DND-41 (cell line): ENCODE results near the gene TWIST2.

Experiments used
- ATAC-seq: fragments of 200-7000 bp; cut with Tn5 transposase; 3 replicates; pipeline ENCODE4 v1.9.1; 2021; ENCODE audit warnings: low read depth; ENCODE audit not compliant: insufficient read depth
- DNase-seq: peaks from one replicate; pipeline ENCODE4 v3.0.0-alpha.2; 2020
- H2AFZ ChIP-seq: 2 replicates; pipeline ENCODE4 v1.6.0; 2012; ENCODE audit warnings: low read depth, low read length
- H3K27ac ChIP-seq: 2 replicates; pipeline ENCODE4 v1.5.1; 2012; ENCODE audit warnings: low read length, inconsistent platforms
- H3K27me3 ChIP-seq: fragments of 200-600 bp; sonication (generic); 2 replicates; pipeline ENCODE4 v1.6.0; 2012; ENCODE audit warnings: low read length, mild to moderate bottlenecking, inconsistent platforms; ENCODE audit not compliant: insufficient read depth, poor library complexity
- H3K36me3 ChIP-seq: 2 replicates; pipeline ENCODE4 v1.5.1; 2012; ENCODE audit warnings: low read length, inconsistent platforms; ENCODE audit not compliant: insufficient read depth
- H3K4me1 ChIP-seq: 2 replicates; pipeline ENCODE4 v1.5.1; 2012; ENCODE audit warnings: mild to moderate bottlenecking, low read length; ENCODE audit not compliant: insufficient read depth
- H3K4me2 ChIP-seq: 2 replicates; pipeline ENCODE4 v1.6.0; 2012; ENCODE audit warnings: mild to moderate bottlenecking, moderate library complexity, low read length, inconsistent platforms; ENCODE audit not compliant: insufficient read depth
- H3K4me3 ChIP-seq, 2 experiments: fragments of 200-600 bp in 1 of 2; shearing (Covaris generic) in 1 of 2; 2 replicates each; pipeline ENCODE4 v1.5.1; 2012 to 2016; ENCODE audit warnings: inconsistent platforms in 2 of 2, low read length in 2 of 2, mild to moderate bottlenecking in 2 of 2, low read depth in 1 of 2, moderate library complexity in 1 of 2
- H3K79me2 ChIP-seq: 2 replicates; pipeline ENCODE4 v1.6.0; 2012; ENCODE audit warnings: low read length, inconsistent platforms; ENCODE audit not compliant: insufficient read depth
- H3K9ac ChIP-seq: 2 replicates; pipeline ENCODE4 v1.6.0; 2012; ENCODE audit warnings: low read depth, mild to moderate bottlenecking, inconsistent platforms, low read length, moderate library complexity
- H3K9me3 ChIP-seq: 2 replicates; pipeline ENCODE4 v1.5.1; 2012; ENCODE audit warnings: low read length, moderate library complexity, mild to moderate bottlenecking, inconsistent platforms; ENCODE audit not compliant: insufficient read depth, severe bottlenecking
- H4K20me1 ChIP-seq: 2 replicates; pipeline ENCODE4 v1.6.0; 2012; ENCODE audit warnings: low read length; ENCODE audit not compliant: insufficient read depth
- CTCF ChIP-seq: IDR thresholded peaks from 2 replicates; pipeline ENCODE4 v1.5.1; 2012; ENCODE audit warnings: borderline replicate concordance, low read length, moderate library complexity, mild to moderate bottlenecking; ENCODE audit not compliant: poor library complexity, severe bottlenecking; ENCODE audit errors: extremely low read depth
- EZH2 ChIP-seq: IDR thresholded peaks from 3 replicates; pipeline ENCODE4 v1.6.1; 2012; ENCODE audit warnings: borderline replicate concordance, low read depth, mild to moderate bottlenecking, moderate library complexity, low read length, inconsistent platforms; ENCODE audit not compliant: severe bottlenecking

TWIST2 gene

GRCh38 chr2:238896641-238897040 is 48.8 kb downstream of the TWIST2 start:
- Histone ChIP-seq H3K9ac (no peak overlapping the region), H3K36me3 (no peaks in the 10 kb centered on the region), H3K27me3 (peaks cover 10% of the 10 kb centered on the region), H3K27ac (no peak overlapping the region), H4K20me1 (peaks cover 3% of the 10 kb centered on the region; the same call in 1 of the 2 replicates), H3K9me3 (no peaks in the 10 kb centered on the region), H2AFZ (no peak overlapping the region), H3K4me2 (no peak overlapping the region), H3K79me2 (no peaks in the 10 kb centered on the region), H3K4me3 (no peak overlapping the region), H3K4me1 (no peaks in the 10 kb centered on the region)
- no peak for ATAC-seq
- no peak for DNase-seq
- TF ChIP-seq EZH2: no peak
- no peak for TF ChIP-seq CTCF

DNA sequence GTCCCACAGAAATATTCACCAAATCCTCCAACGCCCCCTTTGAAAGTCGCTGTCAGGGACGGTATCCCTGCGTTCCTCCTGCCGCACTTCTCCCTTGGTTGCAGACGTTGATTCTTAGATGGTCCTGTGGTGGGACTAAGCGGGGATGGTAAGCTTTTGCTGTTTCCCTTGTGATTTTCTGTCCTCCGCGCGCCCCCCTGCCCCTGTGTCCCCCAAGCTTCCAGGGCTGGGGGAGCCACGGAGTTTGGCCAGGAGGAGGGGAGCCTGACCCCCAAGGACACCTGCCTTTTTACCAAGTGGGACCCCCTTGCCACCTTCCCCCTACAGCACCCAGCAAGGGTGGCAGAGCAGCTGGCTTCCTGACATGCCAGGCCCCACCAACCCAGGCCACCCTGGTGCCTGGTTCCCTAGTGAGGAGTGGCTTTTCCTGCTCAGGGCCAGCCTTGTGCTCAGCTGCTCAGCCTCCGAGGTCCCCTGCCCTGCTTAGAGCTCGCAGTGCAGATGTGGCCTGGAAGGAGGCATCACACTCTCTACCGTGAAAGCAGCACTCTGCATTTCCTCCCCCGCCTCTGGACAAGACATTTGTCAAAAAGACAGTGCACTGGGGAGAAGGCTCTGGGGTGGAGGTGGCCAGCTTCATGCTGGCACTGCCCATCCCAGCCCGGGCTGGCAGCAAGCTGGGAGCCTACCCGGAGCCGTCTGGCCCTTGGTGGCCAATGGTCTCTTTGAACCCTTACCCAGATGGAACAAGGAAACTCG is 49.4 kb downstream of the TWIST2 start:
- no peak overlapping the region for H3K4me3 ChIP-seq
- ATAC-seq: no peak
- peaks cover 5% of the 10 kb centered on the region for H3K27me3 ChIP-seq
- H3K79me2 ChIP-seq: no peaks in the 10 kb centered on the region
- no peaks in the 10 kb centered on the region for H3K4me1 ChIP-seq
- H3K9ac ChIP-seq: no peak overlapping the region
- peaks cover 3% of the 10 kb centered on the region; the same call in 1 of the 2 replicates for H4K20me1 ChIP-seq
- no peaks in the 10 kb centered on the region for H3K36me3 ChIP-seq
- H3K9me3 ChIP-seq: no peaks in the 10 kb centered on the region
- DNase-seq: no peak
- no peak for TF ChIP-seq CTCF
- TF ChIP-seq EZH2: no peak
- no peak overlapping the region for H3K4me2 ChIP-seq
- H2AFZ ChIP-seq: no peak overlapping the region
- no peak overlapping the region for H3K27ac ChIP-seq

GRCh38 chr2:238897911-238898311 is 50.0 kb downstream of the TWIST2 start:
- no peak overlapping the region for H3K27ac ChIP-seq
- H3K4me1 ChIP-seq: no peaks in the 10 kb centered on the region
- H3K36me3 ChIP-seq: no peaks in the 10 kb centered on the region

More at GRCh38 chr2:238897911-238898311, 50.0 kb downstream of the TWIST2 start:
- no peaks in the 10 kb centered on the region for H3K79me2 ChIP-seq
- H3K9ac ChIP-seq: no peak overlapping the region
- H3K27me3 ChIP-seq: peaks cover 5% of the 10 kb centered on the region
- no peak overlapping the region for H3K4me2 ChIP-seq
- TF ChIP-seq EZH2: no peak
- TF ChIP-seq CTCF: no peak
- no peak overlapping the region for H2AFZ ChIP-seq
- H3K4me3 ChIP-seq: no peak overlapping the region
- no peaks in the 10 kb centered on the region for H3K9me3 ChIP-seq
- peaks cover 3% of the 10 kb centered on the region; the same call in 1 of the 2 replicates for H4K20me1 ChIP-seq
- no peak for DNase-seq
- no peak for ATAC-seq
